HG03066 (cell line): ENCODE results near the gene ACSS3.
"Not testable (repeated sequence)": the region's sequence is repeated elsewhere in the genome, so short reads cannot be mapped to it uniquely, and the experiment has no call there.

ENCODE experiments used
- ATAC-seq: cut with Tn5 transposase; IDR thresholded peaks from one replicate; pipeline ENCODE4 v1.9.1; 2021; ENCODE audit warnings: low read depth; ENCODE audit not compliant: unreplicated experiment

Gene ACSS3

GRCh38 chr12:81166790-81167189 lies 88.9 kb downstream of the ACSS3 start:
- ATAC-seq: no peak

- ATAC-seq: no peak
Measured at GRCh38 chr12:81167694-81168093, 89.8 kb downstream of the ACSS3 start.

- ATAC-seq: no peak
Measured at GRCh38 chr12:81168445-81168844, 90.6 kb downstream of the ACSS3 start.

GRCh38 chr12:81170072-81170471 lies 92.2 kb downstream of the ACSS3 start:
- ATAC-seq: no peak

GRCh38 chr12:81172851-81173250 lies 95.0 kb downstream of the ACSS3 start:
- no peak for ATAC-seq

GRCh38 chr12:81174664-81175063 lies 96.8 kb downstream of the ACSS3 start:
- no peak for ATAC-seq

- no peak for ATAC-seq
Measured at GRCh38 chr12:81176796-81177195, 98.9 kb downstream of the ACSS3 start.

GRCh38 chr12:81181691-81182090 lies 103.8 kb downstream of the ACSS3 start:
- ATAC-seq: no peak

GRCh38 chr12:81187686-81188085 lies 109.8 kb downstream of the ACSS3 start:
- no peak for ATAC-seq

- no peak for ATAC-seq
Measured at GRCh38 chr12:81196595-81196994, 118.7 kb downstream of the ACSS3 start.

GRCh38 chr12:81200561-81200960 lies 122.7 kb downstream of the ACSS3 start:
- not testable (repeated sequence) for ATAC-seq

GRCh38 chr12:81203671-81204204 lies 125.9 kb downstream of the ACSS3 start:
- ATAC-seq: no peak

GRCh38 chr12:81205416-81205815 lies 127.5 kb downstream of the ACSS3 start:
- no peak for ATAC-seq

- ATAC-seq: no peak
Measured at GRCh38 chr12:81206429-81206828, 128.6 kb downstream of the ACSS3 start.

- ATAC-seq: no peak
Measured at GRCh38 chr12:81207173-81207572, 129.3 kb downstream of the ACSS3 start.

GRCh38 chr12:81207664-81208063 lies 129.8 kb downstream of the ACSS3 start:
- ATAC-seq: no peak

GRCh38 chr12:81208187-81208911 lies 130.5 kb downstream of the ACSS3 start:
- no peak for ATAC-seq

GRCh38 chr12:81209012-81209411 lies 131.1 kb downstream of the ACSS3 start:
- ATAC-seq: no peak

- ATAC-seq: not testable (repeated sequence)
Measured at GRCh38 chr12:81209772-81210225, 131.9 kb downstream of the ACSS3 start.

GRCh38 chr12:81211306-81211705 lies 133.4 kb downstream of the ACSS3 start:
- no peak for ATAC-seq

GRCh38 chr12:81212996-81213696 lies 135.3 kb downstream of the ACSS3 start:
- no peak for ATAC-seq

- ATAC-seq: no peak
Measured at GRCh38 chr12:81216739-81217138, 138.9 kb downstream of the ACSS3 start.
